HG03095 (cell line): Measurements from ENCODE around the gene MDFIC2.

Experiments
- ATAC-seq: cut with Tn5 transposase; IDR thresholded peaks from one replicate; pipeline ENCODE4 v1.9.1; 2021; ENCODE audit warnings: moderate library complexity; ENCODE audit not compliant: unreplicated experiment

MDFIC2 gene

GRCh38 chr3:70183781-70184504 is 128.5 kb downstream of the MDFIC2 start:
- ATAC-seq: no peak

- no peak for ATAC-seq
These were observed 130.3 kb downstream of the MDFIC2 start for GRCh38 chr3:70182166-70182565.

- peak; percentile 71 for ATAC-seq
These were observed 131.8 kb downstream of the MDFIC2 start for GRCh38 chr3:70180664-70181063.

GRCh38 chr3:70179111-70179510 is 133.3 kb downstream of the MDFIC2 start:
- ATAC-seq: peak; percentile 57

- no peak for ATAC-seq
These were observed 134.4 kb downstream of the MDFIC2 start for GRCh38 chr3:70177881-70178645.

GRCh38 chr3:70176224-70176623 is 136.2 kb downstream of the MDFIC2 start:
- no peak for ATAC-seq

- ATAC-seq: no peak
These were observed 155.6 kb downstream of the MDFIC2 start for GRCh38 chr3:70156808-70157207.

GRCh38 chr3:70150599-70150998 is 161.8 kb downstream of the MDFIC2 start:
- ATAC-seq: no peak

- no peak for ATAC-seq
These were observed 162.6 kb downstream of the MDFIC2 start for GRCh38 chr3:70149714-70150400.
